GM18498 (cell line): ENCODE results near the gene KAT6B.
A peak's percentile ranks its signal among the peaks of the same experiment; 100 is the strongest.
"Not testable (repeated sequence)": the region's sequence is repeated elsewhere in the genome, so short reads cannot be mapped to it uniquely, and the experiment has no call there.

Experiments
- ATAC-seq: cut with Tn5 transposase; IDR thresholded peaks from one replicate; pipeline ENCODE4 v1.9.1; 2021; ENCODE audit warnings: mild to moderate bottlenecking, moderate library complexity; ENCODE audit not compliant: unreplicated experiment

Gene KAT6B

DNA sequence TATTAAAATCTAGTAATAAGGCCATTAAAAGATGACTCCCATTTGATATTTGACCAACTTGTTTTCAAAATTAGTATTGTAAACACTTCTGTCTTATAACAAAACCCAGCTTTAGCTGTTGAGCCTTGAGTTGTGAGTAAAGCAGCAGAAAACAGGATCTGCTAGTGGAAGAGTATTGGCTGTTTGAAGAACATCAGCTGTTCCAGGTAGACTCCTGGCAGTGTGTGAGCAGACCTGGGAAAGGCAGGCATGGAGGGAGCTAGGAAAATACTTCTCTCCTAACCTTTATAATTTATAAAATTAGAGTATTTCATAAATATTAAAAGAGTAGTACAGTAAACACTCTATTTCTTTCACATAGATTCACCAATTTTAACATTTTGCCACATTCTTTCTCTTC lies 29.0 kb downstream of the KAT6B start:
- ATAC-seq: no peak

DNA sequence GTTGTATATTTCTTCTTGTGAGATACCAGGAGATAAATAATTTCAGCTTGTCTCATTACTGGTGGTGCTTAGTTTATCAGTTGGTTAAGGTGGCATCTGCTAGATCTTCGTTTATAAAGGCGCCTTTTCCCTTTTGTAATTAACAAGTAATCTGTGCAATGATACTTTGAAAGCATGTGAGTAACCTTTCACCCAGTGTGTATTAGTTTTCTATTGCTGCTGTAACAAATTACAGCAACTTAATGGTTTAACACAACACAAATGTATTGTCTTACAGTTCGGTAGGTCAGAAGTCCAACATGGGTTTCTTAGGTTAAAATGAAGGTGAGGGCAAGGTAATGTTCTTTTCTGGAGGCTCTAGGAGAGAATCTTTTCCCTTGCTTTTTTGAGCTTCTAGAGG lies 30.5 kb downstream of the KAT6B start:
- ATAC-seq: no peak

DNA sequence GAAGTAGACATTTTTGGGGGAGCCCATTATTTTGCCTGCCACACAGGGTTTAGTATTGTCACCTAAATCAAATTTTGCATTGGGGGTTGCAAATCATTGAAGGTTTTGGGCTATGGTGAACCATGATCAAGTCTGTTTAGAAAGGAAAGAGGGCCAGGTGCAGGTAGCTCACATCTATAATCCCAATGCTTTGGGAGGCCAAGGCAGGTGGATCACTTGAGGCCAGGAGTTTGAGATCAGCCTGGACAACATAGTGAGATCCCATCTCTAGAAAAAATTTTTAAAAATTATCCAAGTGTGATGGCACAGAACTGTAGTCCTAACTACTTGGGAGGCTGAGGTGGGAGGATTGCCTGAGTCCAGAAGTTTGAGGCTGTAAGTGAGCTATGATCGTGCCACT lies 31.2 kb downstream of the KAT6B start:
- no peak for ATAC-seq

DNA sequence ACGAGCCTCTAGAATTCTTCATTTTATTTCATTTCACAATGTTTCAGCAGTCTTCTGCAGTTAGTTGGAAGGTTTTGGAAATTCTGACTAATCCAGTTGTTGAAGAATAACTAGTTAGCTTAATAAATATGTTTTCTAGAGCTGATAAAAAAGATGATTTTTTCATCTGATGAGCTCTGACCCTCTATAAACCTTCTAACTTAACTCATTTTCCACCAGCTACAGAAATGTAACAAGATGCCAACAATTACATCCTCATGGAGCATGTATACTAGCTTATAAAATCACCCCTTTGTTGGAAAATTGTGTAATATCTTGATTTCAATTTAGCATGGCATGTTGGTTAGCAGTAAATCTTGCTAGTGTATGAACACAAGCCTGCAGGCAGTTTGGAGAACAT lies 33.1 kb downstream of the KAT6B start:
- ATAC-seq: no peak

DNA sequence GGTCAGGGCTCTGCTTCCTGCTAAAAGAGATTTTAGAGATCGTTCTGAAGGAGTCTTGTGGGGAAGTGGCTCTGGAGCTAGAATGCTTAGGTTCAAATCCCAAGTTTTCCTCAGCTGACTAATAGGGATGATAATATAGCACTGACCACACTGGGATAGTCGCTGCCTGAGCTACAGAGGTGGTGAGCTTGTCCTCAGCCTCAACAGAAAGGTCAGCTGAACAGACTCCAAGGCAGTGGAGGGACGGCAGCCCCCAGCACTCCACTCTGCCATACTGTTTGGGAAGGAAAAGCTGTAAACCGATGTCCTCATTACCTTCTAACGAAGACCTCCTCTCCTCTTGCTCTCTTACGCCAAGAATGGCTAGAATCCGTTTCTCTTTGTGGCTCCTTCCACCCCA lies 36.2 kb downstream of the KAT6B start:
- ATAC-seq: no peak

DNA sequence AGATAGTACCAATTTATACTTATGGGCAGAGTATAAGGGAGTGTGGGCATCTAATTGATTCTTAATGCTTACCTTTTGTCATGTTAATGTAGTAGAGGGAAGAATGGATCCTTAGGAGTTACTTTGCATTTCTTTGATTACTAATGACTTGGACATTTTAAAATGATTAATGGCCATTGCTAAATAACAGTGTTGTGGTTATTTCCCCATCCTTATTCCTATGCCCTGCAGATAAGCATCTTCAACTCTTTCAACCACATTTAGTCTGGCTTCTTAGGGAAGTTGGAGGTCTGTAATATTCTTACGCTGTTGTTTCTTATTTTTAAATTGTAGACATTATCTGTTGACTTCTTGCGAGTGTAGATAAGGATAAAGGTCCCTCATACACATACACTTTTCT lies 37.2 kb downstream of the KAT6B start:
- no peak for ATAC-seq

DNA sequence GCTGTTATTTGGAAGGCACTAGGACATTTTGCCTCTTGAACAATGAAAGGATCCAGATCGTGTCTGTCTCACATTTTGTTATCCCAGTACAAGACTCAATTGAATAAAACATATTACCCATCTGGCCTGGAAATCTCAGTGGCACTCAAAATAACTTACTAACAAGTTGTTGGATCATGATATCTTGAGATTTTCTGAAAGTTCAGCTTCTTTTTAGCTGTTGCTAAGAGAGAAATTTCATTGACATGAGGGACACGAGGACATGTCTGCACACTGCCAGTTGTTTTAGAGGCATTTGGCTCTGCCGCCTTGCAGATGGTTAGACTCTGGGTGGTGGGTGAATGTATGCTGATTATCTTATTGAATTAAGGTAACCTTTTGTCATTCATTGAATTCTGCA lies 41.0 kb downstream of the KAT6B start:
- ATAC-seq: no peak

DNA sequence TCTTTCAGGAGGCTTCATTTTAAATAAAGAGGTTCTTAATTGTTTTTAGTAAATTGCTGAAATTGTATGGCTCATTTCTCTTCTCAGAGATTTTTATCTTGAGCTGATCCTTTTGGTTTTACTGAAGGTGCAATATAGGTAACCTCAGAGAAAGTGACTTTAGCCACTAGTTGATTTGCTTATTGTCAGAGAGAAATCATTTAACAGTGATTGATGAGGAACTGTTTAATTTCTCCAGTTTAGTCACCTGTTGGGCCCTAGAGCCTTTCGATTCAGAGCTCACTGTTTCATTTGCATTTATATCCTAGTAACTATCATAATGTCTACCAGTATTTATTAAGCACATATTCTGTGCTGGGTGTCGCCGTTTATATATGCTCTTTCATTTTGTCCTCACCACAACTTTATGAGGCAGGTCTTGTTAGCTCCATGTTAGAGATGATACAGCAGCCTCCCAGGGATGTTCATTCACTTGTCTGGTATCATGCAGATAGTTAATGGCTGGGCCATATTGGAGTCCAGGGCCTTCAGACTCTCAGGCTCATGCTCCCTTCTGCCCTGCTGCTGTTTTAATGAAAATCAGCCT lies 42.1 kb downstream of the KAT6B start:
- no peak for ATAC-seq

DNA sequence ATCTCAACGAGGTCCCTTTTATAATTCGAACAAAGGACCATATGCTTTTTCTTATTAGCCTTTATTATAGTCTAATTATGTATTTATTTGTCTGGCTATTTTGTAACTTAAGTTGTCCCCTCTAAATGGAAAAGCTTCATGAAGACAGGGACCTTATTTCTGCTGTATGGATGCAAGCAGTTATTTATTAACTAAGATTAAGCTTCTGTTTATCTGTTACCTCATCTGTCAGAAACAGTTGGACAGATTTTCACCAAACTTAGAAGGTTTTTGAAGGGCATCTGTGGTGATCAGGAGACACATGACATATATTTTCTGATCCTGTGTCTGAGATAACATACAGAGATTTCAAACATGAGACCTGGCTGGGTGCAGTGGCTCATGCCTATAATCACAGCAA lies 43.2 kb downstream of the KAT6B start:
- ATAC-seq: no peak

DNA sequence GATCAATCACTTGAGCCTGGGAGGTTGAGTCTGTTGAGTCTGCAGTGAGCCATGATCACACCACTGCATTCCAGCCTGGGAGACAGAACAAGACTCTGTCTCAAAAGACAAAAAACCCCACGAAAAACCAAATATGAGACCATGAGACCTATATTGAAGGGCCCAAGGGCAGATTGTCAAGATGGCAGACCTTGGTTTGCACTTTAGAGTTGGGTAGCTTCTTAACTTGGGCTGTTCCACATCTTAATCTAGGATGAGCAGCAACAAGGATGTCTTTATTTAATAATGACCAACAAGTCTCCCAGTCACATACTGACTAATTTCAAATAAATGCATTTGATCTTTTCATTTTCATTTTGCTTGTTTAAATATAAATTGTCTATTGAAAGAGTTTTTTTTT lies 43.8 kb downstream of the KAT6B start:
- no peak for ATAC-seq

DNA sequence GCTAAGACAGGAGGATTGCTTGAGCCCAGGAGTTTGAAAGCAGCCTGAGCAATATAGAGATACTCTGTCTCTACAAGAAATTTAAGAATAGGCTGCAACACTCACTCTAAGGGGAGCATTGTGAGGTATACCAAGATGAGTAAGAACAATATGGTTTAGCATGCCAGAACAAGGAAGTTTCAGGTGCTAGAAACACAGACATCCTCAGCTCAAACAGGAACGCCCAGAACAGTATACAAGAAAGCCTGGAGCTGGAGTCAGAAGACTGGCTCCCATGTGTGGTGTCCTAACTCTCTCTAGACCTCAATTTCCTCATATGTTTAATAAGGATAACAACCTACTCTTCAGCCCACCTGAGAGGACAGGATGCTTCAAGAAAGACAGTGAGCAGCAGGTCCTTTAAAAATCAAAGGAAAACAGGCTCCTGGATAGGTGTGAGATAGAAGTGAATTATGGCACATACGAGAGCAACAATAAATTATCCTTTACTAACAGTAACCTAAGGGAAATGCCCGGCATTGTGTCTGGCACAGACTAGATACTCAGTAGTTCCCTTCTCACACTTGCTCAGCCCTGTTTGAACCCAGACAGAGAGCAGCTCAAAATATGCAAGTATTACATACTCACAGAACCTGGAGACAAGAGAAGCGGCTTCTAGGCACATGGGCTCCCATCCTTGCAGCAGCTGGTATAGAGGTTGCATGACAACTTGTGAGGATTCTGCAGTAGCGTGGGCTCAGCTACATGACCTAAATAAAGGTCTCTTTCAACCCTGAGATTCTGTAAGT lies 45.4 kb downstream of the KAT6B start:
- ATAC-seq: peak; percentile 77

DNA sequence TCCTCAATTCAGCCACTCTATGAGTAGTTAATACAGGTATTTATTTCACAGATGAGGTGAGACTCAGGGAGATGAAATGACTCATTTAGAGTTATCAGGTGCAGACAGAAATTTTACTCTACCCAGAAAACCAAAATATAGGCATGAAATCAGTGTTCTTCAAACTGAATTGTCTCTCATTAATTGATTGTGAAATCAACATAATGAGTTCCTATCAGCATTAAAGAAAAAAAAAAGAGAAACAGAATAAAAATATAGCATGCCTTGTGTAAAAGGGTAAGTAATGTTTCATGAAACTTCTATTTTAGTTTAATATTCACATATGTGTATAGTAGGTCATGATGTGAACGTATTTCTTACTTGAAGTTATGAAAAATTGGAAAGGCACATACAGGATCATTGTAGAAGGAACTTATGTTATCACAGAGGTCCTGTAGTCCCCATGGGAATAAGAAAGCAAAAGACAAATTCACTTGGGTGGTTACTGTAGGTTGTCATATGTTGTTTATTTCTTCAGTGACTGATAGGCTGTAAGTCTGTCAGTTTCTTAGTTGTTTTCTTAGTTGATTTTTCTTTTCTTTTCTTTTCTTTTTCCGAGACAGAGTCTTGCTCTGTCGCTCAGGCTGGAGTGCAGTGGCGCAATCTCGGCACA lies 47.5 kb downstream of the KAT6B start:
- ATAC-seq: no peak

DNA sequence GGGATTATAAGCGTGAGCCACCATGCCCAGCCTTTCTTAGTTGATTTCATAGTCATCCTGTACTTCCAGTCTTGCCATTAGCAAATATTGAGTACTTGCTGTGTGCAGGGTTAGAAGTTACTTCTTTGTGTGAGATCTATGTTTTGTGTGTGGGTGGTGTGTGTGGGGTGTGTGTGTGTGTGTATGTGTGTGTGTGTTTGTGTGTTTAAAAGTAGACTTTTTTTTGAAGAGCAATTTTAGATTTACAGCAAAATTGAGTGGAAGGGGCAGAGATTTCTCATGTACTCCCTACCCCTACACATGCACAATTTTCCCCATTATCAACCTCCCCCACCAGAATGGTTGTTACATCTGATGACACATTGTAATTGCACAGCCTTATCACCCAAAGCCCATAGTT lies 48.2 kb downstream of the KAT6B start:
- ATAC-seq: no peak

DNA sequence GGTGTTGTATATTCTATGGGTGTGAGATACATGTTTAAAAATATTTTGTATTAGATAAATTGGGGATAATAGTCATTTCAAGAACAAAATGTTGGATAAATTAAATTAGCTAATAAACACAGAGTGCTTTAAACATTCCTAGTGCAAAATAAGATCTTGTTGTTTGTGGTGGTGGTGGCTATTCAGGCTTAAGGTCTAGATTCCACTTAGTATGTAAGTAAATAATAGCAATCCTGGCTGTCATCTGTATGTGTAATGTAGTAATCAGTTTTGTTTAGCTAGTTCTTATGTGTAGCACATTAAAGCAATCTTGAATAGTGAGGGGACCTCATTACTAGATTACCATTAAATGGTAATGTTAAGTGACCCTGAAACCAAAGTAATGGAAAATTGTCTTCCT lies 48.7 kb downstream of the KAT6B start:
- no peak for ATAC-seq

DNA sequence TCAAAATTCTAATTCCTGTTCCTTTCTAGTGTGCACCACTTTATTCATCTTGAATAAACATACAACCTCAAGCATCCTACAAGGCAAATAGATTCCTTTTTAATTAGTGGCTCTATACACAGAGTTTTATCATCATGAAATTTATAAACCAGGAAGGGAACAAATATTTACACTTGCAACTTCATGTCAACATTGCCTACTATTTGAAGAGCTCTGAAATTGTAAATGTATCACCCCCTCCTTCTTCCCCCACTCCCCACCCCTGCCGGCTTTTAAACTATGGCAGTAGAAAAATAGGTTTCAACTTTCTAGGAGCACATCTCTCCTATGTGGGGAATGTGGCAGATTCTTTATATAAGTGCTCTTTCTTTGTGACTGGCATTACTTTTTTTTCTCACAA lies 49.6 kb downstream of the KAT6B start:
- no peak for ATAC-seq

DNA sequence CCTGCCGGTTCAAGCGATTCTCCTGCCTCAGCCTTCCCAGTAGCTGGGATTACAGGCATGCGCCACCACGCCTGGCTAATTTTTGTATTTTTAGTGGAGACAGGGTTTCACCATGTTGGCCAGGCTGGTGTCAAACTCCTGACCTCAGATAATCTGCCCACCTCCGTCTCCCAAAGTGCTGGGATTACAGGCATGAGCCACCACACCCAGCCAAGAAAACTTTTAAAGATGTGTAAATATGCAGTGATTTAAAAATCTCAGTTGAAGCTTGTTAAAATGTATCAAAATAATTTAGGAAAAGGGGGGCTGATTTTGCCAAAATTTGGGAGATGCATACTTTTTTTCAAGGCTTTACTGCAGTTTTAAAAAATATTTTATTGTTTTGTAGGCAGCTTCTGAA lies 50.7 kb downstream of the KAT6B start:
- ATAC-seq: not testable (repeated sequence)

DNA sequence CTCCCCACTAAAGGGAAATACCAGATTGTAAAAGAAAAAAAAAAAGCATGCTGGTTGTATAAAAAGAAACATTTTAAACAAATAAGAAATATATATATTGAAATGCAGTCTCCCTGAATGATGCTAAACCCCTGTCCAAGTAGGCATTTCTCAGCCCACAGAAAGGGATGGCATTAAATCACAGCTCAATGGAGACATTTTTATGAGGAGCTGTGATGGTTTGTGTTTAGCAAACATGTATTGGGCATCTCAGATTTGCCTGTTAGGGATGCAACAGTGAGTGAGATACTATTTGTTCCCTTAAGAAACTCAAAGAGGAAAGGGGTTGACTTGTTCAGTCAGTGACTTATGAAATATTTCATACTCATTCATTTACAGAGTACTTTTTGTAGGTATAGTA lies 51.5 kb downstream of the KAT6B start:
- no peak for ATAC-seq

DNA sequence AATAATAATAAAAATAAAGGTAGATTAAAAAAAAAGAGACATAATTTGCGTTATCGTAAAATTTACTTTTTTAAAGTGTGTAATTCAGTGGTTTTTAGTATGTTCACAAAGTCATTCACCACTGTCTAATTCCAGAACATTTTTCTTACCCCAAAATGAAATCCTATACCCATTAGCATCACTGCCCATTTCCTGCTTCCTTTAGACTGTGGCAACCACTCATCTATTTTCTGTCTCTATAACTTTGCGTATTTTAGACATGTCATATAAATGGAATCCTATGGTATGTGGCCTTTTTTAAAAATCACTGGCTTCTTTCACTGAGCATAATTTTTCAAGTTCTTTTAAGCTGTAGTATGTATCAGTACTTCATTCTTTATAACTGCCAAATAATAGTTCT lies 53.6 kb downstream of the KAT6B start:
- no peak for ATAC-seq

DNA sequence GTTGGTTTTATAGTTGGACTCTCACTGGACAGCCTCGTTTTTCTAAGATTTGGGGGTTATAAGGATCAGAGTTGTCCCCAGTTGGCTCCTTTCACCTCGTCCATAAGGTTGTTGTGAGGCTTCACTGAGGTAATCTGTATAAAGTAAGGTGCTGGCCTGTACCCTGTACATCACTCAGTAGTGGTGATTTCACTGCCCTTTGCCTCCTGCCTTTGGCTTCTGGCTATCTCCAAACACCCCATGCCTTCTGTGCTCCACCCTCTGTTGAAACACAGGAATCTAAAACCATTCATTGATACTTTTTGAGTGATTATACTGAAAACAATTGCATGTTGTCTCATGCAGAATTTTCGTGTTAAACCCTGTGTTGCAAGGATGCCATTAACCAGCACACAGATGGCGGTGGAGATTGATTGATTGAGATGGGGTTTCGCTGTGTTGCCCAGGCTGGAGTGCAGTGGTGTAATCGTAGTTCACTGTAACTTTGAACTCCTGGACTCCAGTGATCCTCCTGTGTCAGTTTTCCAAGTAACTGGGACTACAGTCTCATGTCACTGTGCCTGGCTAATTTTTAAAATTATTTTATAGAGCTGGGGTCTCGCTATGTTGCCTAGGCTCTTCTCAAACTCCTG lies 55.0 kb downstream of the KAT6B start:
- no peak for ATAC-seq

DNA sequence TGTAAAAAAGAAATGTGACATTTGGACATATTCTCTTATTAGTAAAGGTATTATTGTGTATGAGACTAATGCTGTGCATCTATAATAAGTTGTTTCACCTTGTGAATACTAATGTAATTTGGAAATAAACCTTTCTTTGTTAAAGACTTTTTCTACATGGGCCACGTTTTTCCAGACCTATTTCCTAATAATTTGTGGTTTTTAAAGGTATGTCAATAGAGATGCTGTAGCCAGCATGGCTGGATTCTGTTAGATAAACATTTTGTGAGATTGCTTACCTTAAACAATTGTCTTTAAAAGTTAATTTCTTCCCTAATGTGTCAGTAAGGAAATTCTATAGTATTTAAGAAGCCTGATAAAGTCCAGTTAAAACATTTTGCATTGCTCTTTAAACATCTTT lies 56.0 kb downstream of the KAT6B start:
- no peak for ATAC-seq

DNA sequence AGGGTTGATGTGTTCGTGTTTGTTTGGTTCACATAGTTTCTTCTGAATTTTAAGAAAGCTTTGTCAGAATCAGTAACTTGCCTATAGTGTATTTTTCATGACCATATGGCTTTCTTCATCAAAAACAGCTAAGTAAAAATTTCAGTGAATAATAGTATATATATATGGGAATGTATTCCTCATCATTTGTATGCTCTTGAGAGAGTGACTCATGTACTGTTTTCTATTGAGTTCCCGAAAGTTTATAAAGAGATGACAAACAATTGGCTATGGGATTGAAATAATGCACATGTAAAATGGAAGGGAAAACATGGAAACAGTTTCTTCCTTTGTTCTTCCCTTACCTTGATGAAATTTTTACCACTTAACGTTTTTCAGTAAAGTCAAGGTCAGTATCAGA lies 56.4 kb downstream of the KAT6B start:
- ATAC-seq: no peak

DNA sequence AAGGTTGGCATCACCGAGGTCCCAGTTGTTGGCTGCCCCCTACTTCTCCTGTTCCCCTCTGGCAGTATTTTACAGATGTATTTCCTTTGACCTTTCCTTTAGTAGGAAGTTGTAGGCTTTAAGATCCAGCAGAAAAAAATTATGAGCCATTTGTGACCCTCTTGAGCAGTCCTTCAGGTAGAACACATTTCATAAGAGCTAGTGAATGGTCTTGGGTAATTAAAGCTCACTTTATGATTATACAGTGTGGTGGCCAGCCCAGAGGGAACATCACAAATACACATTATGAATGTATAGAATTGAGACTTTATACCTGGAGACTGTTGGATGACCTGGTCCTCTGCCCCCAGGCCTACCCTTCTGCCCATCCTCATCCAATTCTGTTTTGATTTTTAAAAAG lies 57.0 kb downstream of the KAT6B start:
- no peak for ATAC-seq
